Cortex of kidney (tissue), 1 donor: ENCODE data around the gene ERFE.
"Not testable (repeated sequence)": the region's sequence is repeated elsewhere in the genome, so short reads cannot be mapped to it uniquely, and the experiment has no call there.

Experiments
- DNase-seq: peaks from one replicate; lab custom pipeline; 2025; lab: John Stamatoyannopoulos, UW

ERFE gene

GRCh38 chr2:238169048-238169707 lies 10.4 kb downstream of the ERFE start:
- no peak for DNase-seq

- no peak for DNase-seq
These were observed 11.0 kb downstream of the ERFE start for GRCh38 chr2:238169708-238170251.

GRCh38 chr2:238170386-238171071 lies 11.8 kb downstream of the ERFE start:
- no peak for DNase-seq

- not testable (repeated sequence) for DNase-seq
These were observed 12.3 kb downstream of the ERFE start for GRCh38 chr2:238171072-238171431.

DNA sequence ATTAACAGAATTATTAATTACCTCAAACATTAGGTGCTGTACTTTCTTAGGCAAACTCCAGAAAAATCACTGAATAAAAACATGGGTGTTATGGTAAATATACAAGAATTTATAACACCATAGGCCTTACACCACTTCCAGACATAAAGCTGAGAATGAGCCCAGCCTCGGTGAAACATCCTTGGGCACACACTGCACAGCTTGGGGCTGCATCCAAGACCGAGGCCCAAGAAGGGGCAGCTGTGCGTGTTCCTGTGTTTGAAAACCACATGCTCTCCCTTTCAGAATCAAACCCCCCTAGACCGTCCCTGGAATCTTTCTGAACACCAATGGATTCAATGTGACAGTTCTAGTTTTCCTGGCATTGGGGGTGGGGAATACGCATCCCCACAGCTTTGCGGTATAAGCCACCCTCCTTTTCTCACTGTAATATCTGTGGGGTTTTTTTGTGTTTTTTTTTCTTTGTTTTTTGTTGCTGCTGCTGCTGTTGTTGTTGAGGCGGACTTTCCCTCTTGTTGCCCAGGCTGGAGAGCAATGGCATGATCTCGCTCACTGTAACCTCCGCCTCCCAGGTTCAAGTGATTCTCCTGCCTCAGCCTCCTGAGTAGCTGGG lies 12.9 kb downstream of the ERFE start:
- no peak for DNase-seq

DNA sequence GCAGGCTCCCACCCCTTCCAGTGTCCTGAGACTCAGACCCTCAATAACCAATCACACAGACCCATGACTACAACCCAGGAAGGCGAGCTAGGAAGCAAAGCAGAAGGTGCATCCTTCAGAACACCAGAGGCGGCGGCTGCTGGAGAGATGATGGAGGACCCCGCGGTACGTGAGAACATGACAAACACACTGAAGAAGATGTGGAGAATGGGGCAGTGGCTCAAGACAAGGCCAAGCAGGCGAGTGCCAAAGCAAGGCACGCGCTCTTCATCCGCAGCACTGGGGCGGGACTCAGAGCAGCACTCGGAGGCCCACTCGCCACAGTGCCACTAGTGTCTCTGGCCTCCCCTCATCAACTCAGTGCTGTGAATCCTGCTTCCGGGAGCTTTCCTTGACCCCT lies 13.7 kb downstream of the ERFE start:
- DNase-seq: no peak

- DNase-seq: no peak
These were observed 14.9 kb downstream of the ERFE start for GRCh38 chr2:238173692-238174091.

- no peak for DNase-seq
These were observed 15.5 kb downstream of the ERFE start for GRCh38 chr2:238174291-238174690.

GRCh38 chr2:238174701-238175100 lies 15.9 kb downstream of the ERFE start:
- DNase-seq: no peak

GRCh38 chr2:238176613-238177012 lies 17.8 kb downstream of the ERFE start:
- no peak for DNase-seq

DNA sequence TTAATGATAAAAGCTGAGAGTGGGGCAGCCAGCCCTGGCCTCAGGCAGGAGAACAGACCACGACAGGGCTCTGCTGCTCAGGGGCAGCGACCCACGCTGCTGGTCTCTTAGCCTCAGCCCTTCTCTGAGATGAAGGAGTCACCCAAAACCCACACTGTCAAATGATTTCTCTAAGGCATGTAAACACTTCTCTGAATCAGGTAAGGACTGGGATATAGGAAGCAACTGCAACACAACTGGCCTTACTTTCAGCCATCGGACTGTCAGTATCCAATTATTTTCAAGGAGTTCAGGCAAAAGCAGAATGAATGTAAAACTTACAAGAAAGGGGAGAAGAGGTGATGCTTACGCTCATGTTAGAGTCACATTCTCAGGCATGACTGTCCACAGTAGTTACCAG lies 21.8 kb downstream of the ERFE start:
- no peak for DNase-seq

- DNase-seq: no peak
These were observed 23.6 kb downstream of the ERFE start for GRCh38 chr2:238182362-238182761.

- DNase-seq: no peak
These were observed 25.1 kb downstream of the ERFE start for GRCh38 chr2:238183821-238184220.

GRCh38 chr2:238187618-238188548 lies 29.1 kb downstream of the ERFE start:
- DNase-seq: no peak

DNA sequence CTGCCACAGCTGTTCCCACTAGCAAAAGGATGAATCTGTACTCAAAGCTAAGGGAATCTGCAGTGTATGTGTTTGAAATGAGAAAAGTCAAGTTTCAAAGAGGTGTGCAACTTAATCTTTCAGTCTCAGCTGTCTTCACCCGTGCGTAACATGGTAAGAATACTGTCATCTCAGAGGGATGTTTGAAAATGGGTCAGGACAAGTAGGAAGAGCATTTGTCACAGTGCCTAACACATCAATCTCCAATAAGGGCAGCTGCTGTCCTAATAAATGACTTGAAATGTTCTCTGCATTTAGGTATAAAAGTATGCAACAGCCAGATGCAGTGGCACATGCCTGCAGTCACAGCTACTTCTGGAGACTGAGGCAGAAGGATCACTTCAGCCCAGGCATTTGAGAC lies 31.7 kb downstream of the ERFE start:
- DNase-seq: no peak

DNA sequence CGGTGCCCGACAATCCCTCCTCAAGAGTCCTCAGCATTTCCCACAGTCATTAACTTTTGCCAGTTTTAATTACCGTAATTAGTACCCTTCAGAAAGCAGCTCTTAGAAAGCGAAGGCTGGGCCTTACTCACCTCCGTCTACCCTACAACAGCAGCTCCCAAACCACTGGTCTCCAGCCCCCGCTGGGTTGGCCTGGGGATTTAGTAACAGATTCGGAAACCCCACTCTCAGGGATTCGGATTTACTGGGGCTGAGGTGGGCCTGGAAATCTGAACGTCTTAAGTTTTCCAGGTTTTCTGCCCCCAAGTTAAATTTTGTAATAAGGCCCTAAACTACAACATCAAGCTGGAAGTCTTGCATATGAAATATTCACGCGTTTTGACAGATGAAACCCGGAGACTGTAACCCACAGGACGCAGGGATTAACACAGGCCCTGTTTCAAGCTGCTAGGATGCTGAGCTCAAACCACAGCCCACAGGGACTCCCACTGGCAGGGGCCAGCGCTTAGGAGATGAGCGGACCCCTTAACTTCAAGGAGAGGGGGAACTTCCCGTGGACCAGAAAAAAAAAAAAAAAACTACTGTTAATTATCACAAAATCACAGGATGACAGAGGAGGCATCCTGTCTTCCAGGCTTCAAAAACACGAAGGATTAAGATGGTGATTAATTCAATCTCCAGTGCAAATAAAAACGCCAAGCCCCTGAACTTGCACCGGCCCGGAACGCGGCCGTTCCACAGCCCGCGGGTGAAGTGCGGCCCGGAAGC lies 43.7 kb downstream of the ERFE start:
- no peak for DNase-seq

DNA sequence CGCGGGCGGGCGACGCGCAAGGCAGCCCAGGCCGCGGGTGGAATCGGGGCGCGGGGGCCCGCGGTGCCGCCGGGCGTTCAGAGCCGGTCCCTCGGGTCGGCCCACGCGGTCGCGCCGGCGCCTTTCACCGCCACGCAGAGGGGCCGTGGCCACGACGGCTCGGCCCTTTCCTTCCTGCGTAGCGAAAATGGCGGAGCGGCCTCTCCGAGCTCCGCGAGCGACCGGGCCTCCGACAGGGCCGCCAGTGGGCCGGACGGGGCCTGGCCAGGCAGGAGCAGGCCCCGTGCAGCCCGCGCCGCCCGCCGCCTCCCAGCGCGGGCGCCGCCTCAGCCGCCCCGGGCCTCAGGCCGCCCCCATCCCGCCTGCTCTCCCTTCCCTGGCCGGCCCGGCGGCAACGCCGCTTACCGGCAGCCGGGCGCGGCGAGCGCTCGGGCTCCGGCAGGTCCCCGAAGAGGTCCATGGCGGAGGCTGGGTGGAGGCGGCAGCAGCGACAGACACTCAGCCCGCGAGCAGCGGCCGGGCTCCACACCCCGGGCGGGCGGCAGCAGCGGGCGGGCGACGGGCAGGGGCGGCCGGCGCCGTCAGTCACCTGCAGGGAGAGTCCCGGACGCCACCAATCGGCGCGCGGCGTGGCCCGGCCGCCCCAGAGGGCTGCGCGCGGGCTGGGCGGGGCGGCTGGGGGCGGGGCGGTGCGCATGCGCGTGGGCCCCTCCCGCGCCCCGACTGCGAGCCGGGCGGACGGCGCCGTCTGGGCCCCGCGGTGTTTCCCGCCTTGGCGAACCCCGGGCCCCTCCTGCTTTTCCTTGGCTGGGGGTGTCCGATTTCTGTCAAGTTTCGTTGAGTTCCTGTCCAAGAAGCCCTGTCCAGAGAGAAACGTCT lies 44.6 kb downstream of the ERFE start, which contains the start of gene ILKAP:
Gene ILKAP, minus strand, starts transcription at position 602 of the 879 bp plus-strand sequence. Its CDS starts 142 bp downstream, at position 460.
- DNase-seq: no peak

DNA sequence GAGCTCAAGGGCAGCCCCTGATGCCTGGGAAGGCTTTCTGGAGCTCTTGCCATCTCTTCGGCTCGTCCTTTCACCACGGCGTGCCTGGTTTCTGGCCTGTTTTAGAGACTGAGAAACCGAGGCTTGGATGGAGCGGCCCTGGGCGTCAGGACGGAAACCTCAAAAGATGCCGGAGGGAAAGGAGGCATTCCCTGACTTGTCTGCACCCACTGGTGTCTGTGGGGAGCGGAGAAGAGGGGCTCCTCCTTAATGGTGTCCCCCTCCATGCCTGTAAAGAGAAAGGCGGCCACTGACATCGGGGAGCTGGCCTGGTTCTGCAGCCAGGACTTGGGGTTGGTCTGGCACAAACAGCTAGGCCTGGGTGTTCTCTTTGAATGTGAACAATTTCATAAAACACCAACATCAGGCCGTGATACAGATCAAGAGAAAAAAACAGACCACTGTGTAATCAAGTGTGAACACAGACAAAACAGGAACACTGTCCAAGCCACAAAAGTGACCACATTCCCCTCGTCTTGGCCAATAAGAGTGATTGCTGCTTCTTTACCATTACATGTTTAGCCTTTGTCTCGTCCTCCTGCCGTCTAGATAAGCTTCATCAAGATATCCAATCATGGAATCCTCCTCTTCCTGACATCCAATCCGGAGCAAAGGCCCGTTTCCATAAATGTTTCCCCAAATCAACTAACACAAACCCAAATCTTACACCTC lies 45.4 kb downstream of the ERFE start:
- DNase-seq: no peak

DNA sequence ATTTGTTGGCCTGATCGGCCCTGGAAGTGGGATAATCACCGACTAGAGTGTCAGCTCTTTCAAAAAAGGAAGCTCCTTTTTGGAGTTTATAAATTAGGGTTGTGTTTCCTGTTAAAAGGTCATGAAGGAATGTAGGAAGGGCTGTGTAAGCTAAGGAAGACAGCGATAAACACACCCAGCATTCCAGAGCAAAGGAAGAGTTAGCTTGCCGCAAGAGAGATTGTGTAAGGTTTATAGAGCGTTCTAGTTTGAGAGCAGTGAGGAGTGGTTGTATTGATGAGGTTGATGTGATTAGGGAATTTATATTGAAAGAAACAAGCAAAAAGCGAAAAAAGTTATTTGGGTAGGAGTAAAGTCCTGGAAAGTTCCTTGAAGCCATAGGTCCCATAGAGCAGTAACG lies 48.2 kb downstream of the ERFE start:
- DNase-seq: no peak
